BJ (cell line): ENCODE results near the gene RGS12. TPM values are rescaled to one million over a fixed set of nuclear protein-coding genes. Genes with fewer than 3 reads are reported as not detected.

Source experiments
- CTCF ChIA-PET: fragments of 350-600 bp; formaldehyde crosslinking; extraction: SDS; loops from one replicate; lab custom pipeline; 2021; ENCODE audit warnings: antibody characterized with exemption, inconsistent platforms; lab: Yijun Ruan, JAX
- POLR2A ChIA-PET: fragments of 300-600 bp; sonication (Branson Sonifier 250); formaldehyde crosslinking; extraction: SDS; loops from one replicate; lab custom pipeline; 2021; ENCODE audit warnings: antibody characterized with exemption; lab: Charles Lee
- DNase-seq: peaks from one replicate; pipeline ENCODE4 v3.0.0-alpha.2; 2011; ENCODE audit warnings: low read depth
- H3K27me3 ChIP-seq: 2 replicates; pipeline ENCODE4 v1.6.0; 2011; ENCODE audit warnings: low read length; ENCODE audit not compliant: control insufficient read depth, insufficient read depth
- H3K36me3 ChIP-seq: 2 replicates; pipeline ENCODE4 v1.5.1; 2011; ENCODE audit warnings: low read length; ENCODE audit not compliant: control insufficient read depth, insufficient read depth
- H3K4me3 ChIP-seq: 2 replicates; pipeline ENCODE4 v1.5.1; 2011; ENCODE audit warnings: low read depth, mild to moderate bottlenecking, control low read depth, low read length
- polyA plus RNA-seq: library from polyadenylated mRNA; depleted of rRNA; stranded (reverse); fragments of >200 nt; gene quantifications from 2 replicates; pipeline ENCODE4 v1.2.3, GENCODE V29; 2011
- TF ChIP-seq, protein P1 (sequence below): IDR thresholded peaks from 2 replicates; pipeline ENCODE4 v1.5.1; 2011; ENCODE audit warnings: low read depth, mild to moderate bottlenecking, control low read depth, inconsistent platforms, low read length, moderate library complexity; ENCODE audit not compliant: insufficient read depth

The RGS12 gene
- polyA plus RNA-seq, 1 experiment = 16.3 TPM

DNA sequence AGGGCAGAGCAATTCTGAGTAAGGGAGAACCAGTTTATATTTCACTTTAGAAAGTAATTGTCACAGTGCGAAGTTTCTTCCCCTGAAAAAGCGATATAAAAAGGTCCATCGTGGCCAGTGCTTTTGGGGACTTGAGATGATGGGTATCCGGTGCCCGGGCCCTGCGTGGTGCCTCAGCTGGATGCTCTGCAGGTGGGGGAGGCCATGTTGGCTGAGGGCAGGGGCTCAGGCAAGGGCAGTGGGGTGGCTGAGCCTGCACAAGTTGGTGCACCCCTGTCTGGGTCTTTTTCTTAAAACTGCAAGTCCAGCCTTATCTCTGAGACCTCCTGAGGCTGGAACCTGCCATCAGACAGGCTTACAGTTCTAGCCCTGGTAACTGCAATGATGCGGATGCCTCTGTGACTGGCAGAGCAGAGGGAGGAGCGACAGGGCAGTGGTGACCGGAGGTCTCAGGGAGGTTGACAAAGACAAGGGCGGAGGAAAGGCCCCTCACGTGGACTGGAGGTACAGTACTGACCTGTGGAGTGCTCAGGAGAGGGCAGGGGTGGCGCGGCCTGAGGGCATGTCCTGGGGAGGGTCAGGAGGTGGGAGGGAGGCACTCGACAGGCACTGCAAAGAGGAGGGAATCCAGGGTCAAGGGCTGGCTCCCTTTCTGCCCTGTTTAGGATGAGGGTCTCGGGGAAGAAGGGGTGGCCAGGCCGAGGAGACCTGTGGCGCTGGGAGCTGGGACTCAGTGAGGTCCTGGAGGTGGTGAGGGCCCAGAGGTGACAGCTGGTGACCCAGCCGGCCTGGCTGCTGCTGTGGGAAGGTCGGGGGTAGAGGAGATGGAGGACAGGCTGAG is 1.8 kb downstream of the RGS12 start:
- DNase-seq = no peak
- TF ChIP-seq, protein P1, sequence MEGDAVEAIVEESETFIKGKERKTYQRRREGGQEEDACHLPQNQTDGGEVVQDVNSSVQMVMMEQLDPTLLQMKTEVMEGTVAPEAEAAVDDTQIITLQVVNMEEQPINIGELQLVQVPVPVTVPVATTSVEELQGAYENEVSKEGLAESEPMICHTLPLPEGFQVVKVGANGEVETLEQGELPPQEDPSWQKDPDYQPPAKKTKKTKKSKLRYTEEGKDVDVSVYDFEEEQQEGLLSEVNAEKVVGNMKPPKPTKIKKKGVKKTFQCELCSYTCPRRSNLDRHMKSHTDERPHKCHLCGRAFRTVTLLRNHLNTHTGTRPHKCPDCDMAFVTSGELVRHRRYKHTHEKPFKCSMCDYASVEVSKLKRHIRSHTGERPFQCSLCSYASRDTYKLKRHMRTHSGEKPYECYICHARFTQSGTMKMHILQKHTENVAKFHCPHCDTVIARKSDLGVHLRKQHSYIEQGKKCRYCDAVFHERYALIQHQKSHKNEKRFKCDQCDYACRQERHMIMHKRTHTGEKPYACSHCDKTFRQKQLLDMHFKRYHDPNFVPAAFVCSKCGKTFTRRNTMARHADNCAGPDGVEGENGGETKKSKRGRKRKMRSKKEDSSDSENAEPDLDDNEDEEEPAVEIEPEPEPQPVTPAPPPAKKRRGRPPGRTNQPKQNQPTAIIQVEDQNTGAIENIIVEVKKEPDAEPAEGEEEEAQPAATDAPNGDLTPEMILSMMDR = no peak
- peak overlapping the region; percentile 61 for H3K4me3 ChIP-seq
- ChIA-PET POLR2A (no interaction called here), CTCF (interaction anchor here (0.8 to 1.5 kb wide), 2 partner anchors 10 to 12 kb away, joined by 3 to 4 read pairs; no protein-coding TSS in a partner anchor)
- H3K36me3 ChIP-seq = no peaks in the 10 kb centered on the region
- no peaks in the 10 kb centered on the region for H3K27me3 ChIP-seq

DNA sequence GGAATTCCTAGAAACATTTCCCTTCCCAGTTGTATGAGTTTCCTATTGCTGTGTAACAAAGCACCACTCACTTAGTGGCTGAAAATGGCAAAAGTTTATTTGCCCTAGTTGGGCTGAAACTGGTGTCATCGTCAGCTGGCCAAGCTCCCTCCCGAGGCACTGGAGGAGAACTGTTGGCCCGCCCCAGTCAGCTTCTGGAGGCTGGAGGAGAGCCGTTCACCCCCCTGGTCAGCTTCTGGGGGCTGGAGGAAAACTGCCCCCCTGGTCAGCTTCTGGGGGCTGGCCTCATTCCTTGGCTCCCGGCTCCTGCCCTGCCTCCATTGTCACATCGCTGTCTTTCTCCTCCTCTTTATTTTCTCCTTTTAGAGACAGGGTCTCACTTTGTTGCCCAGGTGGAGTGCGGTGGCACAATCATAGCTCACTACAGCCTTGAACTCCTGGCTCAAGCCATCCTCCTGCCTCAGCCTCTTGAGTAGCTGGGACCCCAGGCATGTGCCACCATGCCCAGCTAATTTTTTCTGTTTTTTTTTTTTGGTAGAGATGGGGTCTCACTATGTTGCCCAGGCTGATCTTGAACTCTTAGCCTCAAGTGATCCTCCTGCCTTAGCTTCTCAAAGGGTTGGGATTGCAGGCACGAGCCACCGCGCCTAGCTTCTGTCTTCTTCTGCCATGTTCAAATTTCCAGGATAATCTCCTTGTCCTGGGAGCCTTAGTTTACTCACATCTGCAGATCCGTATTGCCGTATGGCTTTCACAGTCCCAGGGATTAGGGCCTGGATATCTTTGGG is 3.2 kb downstream of the RGS12 start:
- POLR2A ChIA-PET = no interaction called here
- no peak for DNase-seq
- CTCF ChIA-PET = interaction anchor here (0.6 to 1.5 kb wide), 3 partner anchors 8 to 74 kb away, joined by 3 to 4 read pairs (median 3); no protein-coding TSS in a partner anchor

DNA sequence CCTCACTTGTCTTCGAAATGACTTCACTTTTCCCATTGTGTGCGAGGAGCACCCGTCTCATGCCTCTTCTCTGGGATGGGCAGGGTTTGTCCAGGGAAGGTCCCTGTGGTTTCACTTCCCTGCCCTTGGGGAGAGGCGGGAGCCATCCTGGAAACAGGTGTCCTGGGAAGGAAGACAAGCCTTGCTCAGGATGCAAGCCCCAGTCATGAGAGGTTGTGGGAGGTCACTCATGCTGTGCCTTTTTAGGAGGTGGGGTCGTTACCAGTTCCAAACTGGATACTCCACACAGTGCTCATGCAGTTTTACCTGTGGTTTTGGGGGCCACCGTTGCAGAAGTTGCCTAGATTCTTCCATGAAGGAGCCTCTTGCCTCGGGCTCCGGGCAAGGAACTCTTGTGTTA is 3.8 kb downstream of the RGS12 start:
- Histone ChIP-seq H3K4me3 (no peak overlapping the region), H3K36me3 (no peaks in the 10 kb centered on the region), H3K27me3 (no peaks in the 10 kb centered on the region)
- no peak for DNase-seq
- CTCF ChIA-PET = interaction anchor here (0.6 kb wide), 1 partner anchor 73 kb away, joined by 3 read pairs; no protein-coding TSS in a partner anchor
- POLR2A ChIA-PET = no interaction called here
- TF ChIP-seq, protein P1 = no peak

More for the DNA sequence above, 3.2 kb downstream of the RGS12 start:
- TF ChIP-seq, protein P1 = no peak
- no peaks in the 10 kb centered on the region for H3K27me3 ChIP-seq
- H3K36me3 ChIP-seq = no peaks in the 10 kb centered on the region
- H3K4me3 ChIP-seq = no peak overlapping the region

DNA sequence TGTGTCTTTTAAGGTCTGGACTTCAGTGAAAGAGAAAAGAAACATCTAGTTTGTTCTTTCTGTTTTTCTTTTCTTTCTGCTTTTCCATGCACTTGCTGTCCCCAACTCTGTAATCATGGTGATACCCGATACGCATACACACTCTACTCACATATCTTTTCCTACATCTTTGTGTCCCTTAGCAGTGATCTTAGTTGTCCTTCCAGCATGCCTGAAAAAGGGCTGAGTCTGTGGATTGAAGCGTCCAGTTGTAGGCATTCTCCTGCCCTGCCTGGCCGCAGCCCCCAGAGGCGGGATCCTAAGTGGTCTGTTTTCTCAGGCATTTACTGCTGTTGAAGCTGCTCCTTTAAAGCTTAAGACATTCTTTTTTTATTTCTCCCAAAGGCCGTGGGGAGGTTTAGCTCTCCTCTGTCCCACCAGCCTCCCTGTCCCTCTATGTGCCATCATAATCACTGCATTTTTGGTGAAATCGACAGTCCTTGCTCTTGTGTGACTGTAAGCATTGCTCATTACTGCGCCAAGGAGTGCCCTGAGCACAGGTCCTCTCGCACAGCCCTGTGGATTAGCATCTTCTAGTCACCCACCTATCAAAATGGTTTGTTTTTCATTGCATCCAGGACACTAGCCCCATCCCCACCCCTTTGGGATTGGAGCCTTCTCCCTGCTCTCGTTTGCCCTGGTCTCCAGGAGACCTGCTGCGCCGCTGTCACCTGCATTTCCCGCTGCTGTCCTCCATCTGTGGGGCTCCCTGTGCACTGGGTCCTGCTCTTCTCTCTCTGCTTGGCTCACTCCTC is 4.4 kb downstream of the RGS12 start:
- POLR2A ChIA-PET = no interaction called here
- no peak for DNase-seq
- Histone ChIP-seq H3K27me3 (no peaks in the 10 kb centered on the region), H3K36me3 (no peaks in the 10 kb centered on the region), H3K4me3 (no peak overlapping the region)
- TF ChIP-seq, protein P1 = no peak
- CTCF ChIA-PET = no interaction called here
